Activated T-cell treated with anti-CD3 and anti-CD28 coated beads for 24 hours (primary cell): ENCODE measurements around the gene KBTBD8.

Source experiments
- DNase-seq: peaks from one replicate; pipeline ENCODE4 v3.0.0-alpha.2; 2020; ENCODE audit warnings: low read depth

KBTBD8 gene

GRCh38 chr3:67044295-67044694 is 46.2 kb downstream of the KBTBD8 start:
- DNase-seq: no peak

- no peak for DNase-seq
These were observed 46.8 kb downstream of the KBTBD8 start for GRCh38 chr3:67044955-67045354.

- no peak for DNase-seq
These were observed 47.8 kb downstream of the KBTBD8 start for GRCh38 chr3:67045711-67046465.

- DNase-seq: no peak
These were observed 48.9 kb downstream of the KBTBD8 start for GRCh38 chr3:67047051-67047450.

GRCh38 chr3:67048067-67048714 is 50.1 kb downstream of the KBTBD8 start:
- no peak for DNase-seq

- no peak for DNase-seq
These were observed 50.6 kb downstream of the KBTBD8 start for GRCh38 chr3:67048715-67049074.

GRCh38 chr3:67059443-67059842 is 61.3 kb downstream of the KBTBD8 start:
- DNase-seq: no peak
